Measurements from ENCODE around the gene DVL1.

DVL1 gene

GRCh38 chr1:1345384-1345783 lies 3.8 kb downstream of the DVL1 start:
- Mint-ChIP-seq H3K27ac (no peak overlapping the region), H3K4me3 (no peak overlapping the region), H3K36me3 (peaks cover 15% of the 10 kb centered on the region), H3K4me1 (peaks cover 15% of the 10 kb centered on the region), H3K9me3 (peaks cover 9% of the 10 kb centered on the region), H3K27me3 (no peaks in the 10 kb centered on the region)
- CTCF ChIA-PET = interaction anchor here (1.0 kb wide), 1 partner anchor 27 kb away, joined by 4 read pairs; no protein-coding TSS in a partner anchor
- no peak for DNase-seq

GRCh38 chr1:1344655-1345361 lies 4.4 kb downstream of the DVL1 start:
- DNase-seq = no peak
- Mint-ChIP-seq H3K36me3 (peaks cover 18% of the 10 kb centered on the region), H3K4me1 (peaks cover 15% of the 10 kb centered on the region), H3K4me3 (no peak overlapping the region), H3K9me3 (peaks cover 9% of the 10 kb centered on the region), H3K27me3 (no peaks in the 10 kb centered on the region), H3K27ac (no peak overlapping the region)
- CTCF ChIA-PET = no interaction called here

GRCh38 chr1:1343811-1344421 lies 5.3 kb downstream of the DVL1 start:
- no peak for DNase-seq
- no peaks in the 10 kb centered on the region for H3K27me3 Mint-ChIP-seq
- peaks cover 21% of the 10 kb centered on the region for H3K36me3 Mint-ChIP-seq
- H3K27ac Mint-ChIP-seq = peak overlapping the region; percentile 37
- H3K4me3 Mint-ChIP-seq = no peak overlapping the region
- H3K4me1 Mint-ChIP-seq = peaks cover 15% of the 10 kb centered on the region
- CTCF ChIA-PET = no interaction called here
- H3K9me3 Mint-ChIP-seq = peaks cover 9% of the 10 kb centered on the region

GRCh38 chr1:1342584-1343115 lies 6.6 kb downstream of the DVL1 start:
- Mint-ChIP-seq H3K4me1 (peaks cover 10% of the 10 kb centered on the region), H3K9me3 (peaks cover 9% of the 10 kb centered on the region), H3K27ac (no peak overlapping the region), H3K4me3 (no peak overlapping the region), H3K36me3 (peaks cover 21% of the 10 kb centered on the region), H3K27me3 (no peaks in the 10 kb centered on the region)
- DNase-seq = no peak
- CTCF ChIA-PET = interaction anchor here (1.0 kb wide), 1 partner anchor 29 kb away, joined by 4 read pairs; no protein-coding TSS in a partner anchor

- Mint-ChIP-seq H3K36me3 (peaks cover 21% of the 10 kb centered on the region), H3K27ac (no peak overlapping the region), H3K4me3 (no peak overlapping the region), H3K27me3 (no peaks in the 10 kb centered on the region), H3K9me3 (peaks cover 9% of the 10 kb centered on the region), H3K4me1 (peaks cover 5% of the 10 kb centered on the region)
- no peak for DNase-seq
- CTCF ChIA-PET = no interaction called here
Observed at GRCh38 chr1:1342061-1342562, 7.1 kb downstream of the DVL1 start.

- Mint-ChIP-seq H3K27ac (no peak overlapping the region), H3K27me3 (no peaks in the 10 kb centered on the region), H3K4me1 (no peaks in the 10 kb centered on the region), H3K36me3 (peaks cover 21% of the 10 kb centered on the region), H3K9me3 (peaks cover 9% of the 10 kb centered on the region), H3K4me3 (no peak overlapping the region)
- no peak for DNase-seq
- CTCF ChIA-PET = no interaction called here
Observed at GRCh38 chr1:1341549-1342021, 7.6 kb downstream of the DVL1 start.

GRCh38 chr1:1340791-1341548 lies 8.2 kb downstream of the DVL1 start:
- peaks cover 21% of the 10 kb centered on the region for H3K36me3 Mint-ChIP-seq
- no peaks in the 10 kb centered on the region for H3K4me1 Mint-ChIP-seq
- peak overlapping the region; percentile 12 for H3K27ac Mint-ChIP-seq
- DNase-seq = no peak
- CTCF ChIA-PET = no interaction called here
- H3K27me3 Mint-ChIP-seq = no peaks in the 10 kb centered on the region
- peaks cover 9% of the 10 kb centered on the region for H3K9me3 Mint-ChIP-seq
- no peak overlapping the region for H3K4me3 Mint-ChIP-seq

- peaks cover 9% of the 10 kb centered on the region for H3K9me3 Mint-ChIP-seq
Observed at GRCh38 chr1:1340185-1340584, 9.0 kb downstream of the DVL1 start.

GRCh38 chr1:1338278-1338677 lies 10.9 kb downstream of the DVL1 start:
- H3K36me3 Mint-ChIP-seq = peaks cover 21% of the 10 kb centered on the region
- peaks cover 3% of the 10 kb centered on the region for H3K27me3 Mint-ChIP-seq
- no peak overlapping the region for H3K27ac Mint-ChIP-seq
- no peak for DNase-seq
- peaks cover 9% of the 10 kb centered on the region for H3K9me3 Mint-ChIP-seq
- no peak overlapping the region for H3K4me3 Mint-ChIP-seq
- H3K4me1 Mint-ChIP-seq = no peaks in the 10 kb centered on the region
- CTCF ChIA-PET = no interaction called here

More at GRCh38 chr1:1340185-1340584, 9.0 kb downstream of the DVL1 start:
- Mint-ChIP-seq H3K4me3 (no peak overlapping the region), H3K4me1 (no peaks in the 10 kb centered on the region), H3K36me3 (peaks cover 21% of the 10 kb centered on the region), H3K27ac (no peak overlapping the region), H3K27me3 (no peaks in the 10 kb centered on the region)
- DNase-seq = no peak
- CTCF ChIA-PET = no interaction called here

- H3K4me3 Mint-ChIP-seq = no peak overlapping the region
- H3K9me3 Mint-ChIP-seq = peaks cover 9% of the 10 kb centered on the region
- peaks cover 3% of the 10 kb centered on the region for H3K27me3 Mint-ChIP-seq
- CTCF ChIA-PET = no interaction called here
- no peaks in the 10 kb centered on the region for H3K4me1 Mint-ChIP-seq
- H3K27ac Mint-ChIP-seq = no peak overlapping the region
- peaks cover 19% of the 10 kb centered on the region for H3K36me3 Mint-ChIP-seq
- DNase-seq = peak; percentile 47
Observed at GRCh38 chr1:1337793-1338147, 11.4 kb downstream of the DVL1 start.

- H3K9me3 Mint-ChIP-seq = peaks cover 9% of the 10 kb centered on the region
Observed at GRCh38 chr1:1336931-1337792, 12.1 kb downstream of the DVL1 start.

GRCh38 chr1:1336446-1336845 lies 12.8 kb downstream of the DVL1 start:
- Mint-ChIP-seq H3K36me3 (peaks cover 16% of the 10 kb centered on the region), H3K27ac (no peak overlapping the region), H3K4me1 (no peaks in the 10 kb centered on the region), H3K4me3 (no peak overlapping the region), H3K27me3 (peaks cover 3% of the 10 kb centered on the region), H3K9me3 (peaks cover 9% of the 10 kb centered on the region)
- no peak for DNase-seq
- CTCF ChIA-PET = no interaction called here

More at GRCh38 chr1:1336931-1337792, 12.1 kb downstream of the DVL1 start:
- Mint-ChIP-seq H3K27me3 (peaks cover 3% of the 10 kb centered on the region), H3K4me3 (no peak overlapping the region), H3K4me1 (no peaks in the 10 kb centered on the region), H3K36me3 (peaks cover 17% of the 10 kb centered on the region), H3K27ac (no peak overlapping the region)
- CTCF ChIA-PET = no interaction called here
- DNase-seq = no peak

GRCh38 chr1:1335792-1336248 lies 13.4 kb downstream of the DVL1 start:
- CTCF ChIA-PET = no interaction called here

More at GRCh38 chr1:1335792-1336248, 13.4 kb downstream of the DVL1 start:
- Mint-ChIP-seq H3K4me1 (no peaks in the 10 kb centered on the region), H3K9me3 (peaks cover 4% of the 10 kb centered on the region), H3K27ac (no peak overlapping the region), H3K36me3 (peaks cover 10% of the 10 kb centered on the region), H3K4me3 (no peak overlapping the region), H3K27me3 (peaks cover 3% of the 10 kb centered on the region)
- no peak for DNase-seq

Data from activated naive CD4-positive, alpha-beta T cell treated with anti-CD3 and anti-CD28 coated beads, Interleukin-2, amount 10 ng/mL, durations not matched to agents 7 days and 5 days (primary cell).